Endodermal cell (in vitro differentiated cells): ENCODE data around the gene ZNF70. TPM values are rescaled to one million over a fixed set of nuclear protein-coding genes. Genes with fewer than 3 reads are reported as not detected.
A peak's percentile ranks its signal among the peaks of the same experiment; 100 is the strongest.

ENCODE experiments used
- DNase-seq: peaks from one replicate; pipeline ENCODE4 v3.0.0-alpha.2; 2017
- H3K27ac ChIP-seq: 2 replicates; pipeline ENCODE4 v1.5.1; 2013; ENCODE audit warnings: mild to moderate bottlenecking, low read depth, low read length, moderate library complexity
- H3K27me3 ChIP-seq: 2 replicates; pipeline ENCODE4 v1.6.1; 2013; ENCODE audit warnings: mild to moderate bottlenecking, low read length, moderate library complexity; ENCODE audit not compliant: insufficient read depth, control insufficient read depth, poor library complexity, severe bottlenecking
- H3K36me3 ChIP-seq: 2 replicates; pipeline ENCODE4 v1.7.0; 2013; ENCODE audit warnings: mild to moderate bottlenecking, low read length, moderate library complexity; ENCODE audit not compliant: control insufficient read depth, insufficient read depth
- H3K4me1 ChIP-seq: one replicate; pipeline ENCODE4 v1.7.0; 2013; ENCODE audit warnings: low read length; ENCODE audit not compliant: control insufficient read depth, insufficient read depth
- H3K4me3 ChIP-seq: 2 replicates; pipeline ENCODE4 v1.5.1; 2013; ENCODE audit warnings: mild to moderate bottlenecking, low read length, moderate library complexity
- H3K9ac ChIP-seq: 2 replicates; pipeline ENCODE4 v1.6.1; 2013; ENCODE audit warnings: mild to moderate bottlenecking, low read length, moderate library complexity; ENCODE audit not compliant: poor library complexity, severe bottlenecking; ENCODE audit errors: extremely low read depth
- H3K9me3 ChIP-seq: 2 replicates; pipeline ENCODE4 v1.6.1; 2013; ENCODE audit warnings: mild to moderate bottlenecking, low read length, moderate library complexity; ENCODE audit not compliant: control insufficient read depth
- H3K27ac Mint-ChIP-seq: 2 replicates; pipeline ENCODE4 v1.8.0; 2020; ENCODE audit warnings: mixed read lengths
- H3K27me3 Mint-ChIP-seq: 2 replicates; pipeline ENCODE4 v1.8.0; 2021; ENCODE audit warnings: mild to moderate bottlenecking, mixed read lengths; ENCODE audit not compliant: insufficient read depth
- H3K36me3 Mint-ChIP-seq: 2 replicates; pipeline ENCODE4 v1.8.0; 2020; ENCODE audit warnings: low read depth, mixed read lengths
- H3K4me1 Mint-ChIP-seq: 2 replicates; pipeline ENCODE4 v1.8.0; 2020; ENCODE audit warnings: mixed read lengths
- H3K4me3 Mint-ChIP-seq: 2 replicates; pipeline ENCODE4 v1.8.0; 2020; ENCODE audit warnings: mild to moderate bottlenecking, moderate library complexity, mixed read lengths
- H3K9me3 Mint-ChIP-seq: 2 replicates; pipeline ENCODE4 v1.8.0; 2020; ENCODE audit warnings: mild to moderate bottlenecking, mixed read lengths
- WGBS, 2 experiments: methylation state at CpG; one replicate each; pipeline versions ENCODE4 v1.1.5 to v1.1.7; 2013; ENCODE audit warnings: missing lambda C conversion rate in 2 of 2, mixed read lengths in 1 of 2; ENCODE audit not compliant: insufficient coverage in 1 of 2, insufficient read length in 1 of 2; 5-methylcytosine and 5-hydroxymethylcytosine counted together
- total RNA-seq, 2 donors: library from RNA; stranded (reverse); fragmentation: NEBNext Ultra II Directional in 1 of 2; extraction: Animal tissue kit (Norgen Biotek cat#: 25700) in 1 of 2; gene quantifications; 2 replicates in 1 of 2; 3 replicates in 1 of 2; pipeline ENCODE4 v1.2.1, GENCODE V29; 2021
- TF ChIP-seq, protein P1 (sequence below): fragments of 200-600 bp; sonication (generic); conservative IDR thresholded peaks from 2 replicates; pipeline ENCODE4 v1.5.0; 2021; ENCODE audit warnings: antibody characterized with exemption, mild to moderate bottlenecking

ZNF70 gene
- total RNA-seq, 2 donors from 2014 or later: 4.7 to 5.7 TPM

DNA sequence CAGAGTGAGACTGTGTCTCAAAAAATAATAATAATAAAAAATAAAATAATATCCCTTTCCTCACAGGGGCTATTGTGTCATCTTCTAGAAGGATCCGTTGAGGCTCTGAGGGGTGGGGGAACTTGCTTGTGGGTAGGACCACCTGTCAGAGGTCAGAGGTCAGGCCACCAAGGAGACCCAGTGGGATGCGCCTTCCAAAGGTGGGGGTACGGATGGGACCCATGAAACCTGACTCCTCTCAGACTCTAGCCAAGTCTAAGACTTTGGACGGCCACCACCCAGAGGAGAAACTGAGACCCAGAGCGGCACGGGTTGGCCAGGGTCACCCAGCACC lies 21.4 kb upstream of the ZNF70 start:
- no peaks in the 10 kb centered on the region for H3K9me3 Mint-ChIP-seq
- Histone ChIP-seq H3K9ac (no peak overlapping the region), H3K4me1 (peaks cover 5% of the 10 kb centered on the region), H3K27me3 (no peaks in the 10 kb centered on the region), H3K36me3 (no peaks in the 10 kb centered on the region), H3K4me3 (no peak overlapping the region), H3K9me3 (no peaks in the 10 kb centered on the region), H3K27ac (no peak overlapping the region)
- 31% methylated on average over 6 of the region's 6 CpGs; no CpG with 5 or more reads in 1 of the 2 experiments for WGBS, 2 experiments
- H3K4me3 Mint-ChIP-seq: peak overlapping the region; percentile 65
- peaks cover 23% of the 10 kb centered on the region for H3K4me1 Mint-ChIP-seq
- peaks cover 39% of the 10 kb centered on the region for H3K27me3 Mint-ChIP-seq
- no peaks in the 10 kb centered on the region for H3K36me3 Mint-ChIP-seq
- no peak for DNase-seq
- TF ChIP-seq, protein P1, sequence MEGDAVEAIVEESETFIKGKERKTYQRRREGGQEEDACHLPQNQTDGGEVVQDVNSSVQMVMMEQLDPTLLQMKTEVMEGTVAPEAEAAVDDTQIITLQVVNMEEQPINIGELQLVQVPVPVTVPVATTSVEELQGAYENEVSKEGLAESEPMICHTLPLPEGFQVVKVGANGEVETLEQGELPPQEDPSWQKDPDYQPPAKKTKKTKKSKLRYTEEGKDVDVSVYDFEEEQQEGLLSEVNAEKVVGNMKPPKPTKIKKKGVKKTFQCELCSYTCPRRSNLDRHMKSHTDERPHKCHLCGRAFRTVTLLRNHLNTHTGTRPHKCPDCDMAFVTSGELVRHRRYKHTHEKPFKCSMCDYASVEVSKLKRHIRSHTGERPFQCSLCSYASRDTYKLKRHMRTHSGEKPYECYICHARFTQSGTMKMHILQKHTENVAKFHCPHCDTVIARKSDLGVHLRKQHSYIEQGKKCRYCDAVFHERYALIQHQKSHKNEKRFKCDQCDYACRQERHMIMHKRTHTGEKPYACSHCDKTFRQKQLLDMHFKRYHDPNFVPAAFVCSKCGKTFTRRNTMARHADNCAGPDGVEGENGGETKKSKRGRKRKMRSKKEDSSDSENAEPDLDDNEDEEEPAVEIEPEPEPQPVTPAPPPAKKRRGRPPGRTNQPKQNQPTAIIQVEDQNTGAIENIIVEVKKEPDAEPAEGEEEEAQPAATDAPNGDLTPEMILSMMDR: no peak
- H3K27ac Mint-ChIP-seq: no peak overlapping the region

DNA sequence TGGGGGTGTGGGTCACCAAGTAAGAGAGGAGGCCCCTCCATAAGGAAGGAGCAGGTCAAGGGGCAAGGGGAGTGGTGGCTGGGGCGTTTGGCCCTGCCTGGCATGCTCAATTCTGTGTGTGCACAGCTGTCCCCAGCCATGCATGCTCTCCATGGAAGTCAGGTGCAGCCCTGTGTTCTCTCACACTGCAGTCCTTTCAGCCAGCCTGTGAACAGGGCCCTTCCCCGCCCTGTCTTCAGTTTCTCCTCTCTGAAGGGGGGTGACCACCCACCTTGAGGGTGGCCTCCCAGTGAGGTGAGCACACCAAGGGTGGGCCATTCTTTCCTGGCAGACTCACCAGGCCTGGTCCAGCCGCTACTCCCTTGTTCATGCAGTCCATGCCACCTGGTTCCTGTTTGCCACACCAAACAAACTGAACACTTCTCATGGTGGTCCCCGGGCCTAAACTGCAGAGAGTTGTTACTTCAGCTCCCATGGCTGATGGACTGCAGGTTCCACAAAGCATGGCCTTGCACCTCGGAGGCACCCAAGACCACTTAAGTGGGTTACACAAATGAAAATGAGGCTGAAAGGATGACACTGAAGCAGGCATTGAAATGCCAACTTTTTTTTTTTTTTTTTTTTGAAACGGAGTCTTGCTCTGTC lies 18.5 kb upstream of the ZNF70 start:
- Mint-ChIP-seq H3K4me3 (no peak overlapping the region), H3K36me3 (no peaks in the 10 kb centered on the region), H3K4me1 (peaks cover 16% of the 10 kb centered on the region), H3K27me3 (peaks cover 26% of the 10 kb centered on the region), H3K27ac (no peak overlapping the region), H3K9me3 (no peaks in the 10 kb centered on the region)
- Histone ChIP-seq H3K9me3 (no peaks in the 10 kb centered on the region), H3K27me3 (no peaks in the 10 kb centered on the region), H3K36me3 (peaks cover 4% of the 10 kb centered on the region), H3K9ac (no peak overlapping the region), H3K4me3 (no peak overlapping the region), H3K4me1 (peaks cover 5% of the 10 kb centered on the region), H3K27ac (no peak overlapping the region)
- DNase-seq: no peak
- TF ChIP-seq, protein P1: no peak
- 86 to 88% methylated on average over 4 to 6 of the region's 6 CpGs for WGBS, 2 experiments

DNA sequence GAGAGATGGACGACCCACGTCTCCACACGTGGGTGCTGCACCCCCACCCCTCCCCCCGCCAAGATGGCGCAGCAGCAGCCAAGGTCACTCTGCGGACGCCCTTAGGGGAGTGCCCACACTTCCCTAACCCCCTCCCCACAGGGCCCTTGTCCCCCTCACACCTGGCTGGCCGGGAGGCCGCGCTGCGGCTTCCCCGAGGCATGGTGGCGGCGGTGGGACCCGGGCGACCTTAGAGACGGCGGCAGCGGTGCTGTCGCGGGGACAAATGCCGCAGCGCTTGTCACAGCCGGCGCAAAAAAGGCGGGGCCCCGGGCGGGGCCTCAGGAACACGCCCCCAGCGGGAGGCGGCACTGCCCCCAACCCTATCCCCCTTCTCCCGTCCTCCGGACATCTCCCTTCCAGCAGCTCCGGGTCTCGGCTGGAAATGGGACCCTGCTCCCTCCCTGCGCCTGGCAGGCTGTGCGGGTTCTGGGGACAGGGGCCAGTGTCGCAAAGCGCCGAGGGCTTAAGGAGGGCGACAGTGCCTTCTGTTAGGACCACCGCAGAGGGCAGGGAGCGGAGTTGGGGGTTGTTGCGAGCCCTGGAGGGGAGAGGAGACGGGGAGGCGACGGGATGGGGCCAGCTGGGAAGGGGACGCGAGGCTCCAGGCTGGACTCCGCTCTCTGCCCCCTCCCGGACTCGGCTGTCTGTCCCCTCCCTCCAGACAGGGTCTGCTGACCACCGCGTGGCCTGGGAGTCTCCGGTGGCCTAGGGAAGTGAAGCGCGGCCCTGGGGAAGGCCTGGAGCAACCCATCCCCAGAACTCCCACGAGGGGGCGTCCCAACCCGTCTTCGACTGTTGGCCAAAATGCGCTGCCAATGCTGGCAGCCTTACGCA lies 17.0 kb upstream of the ZNF70 start, which contains the start of gene CHCHD10:
TSS of gene CHCHD10 (minus strand) at position 300 of the 876 bp plus-strand sequence. CDS start at position 202, 98 bp downstream.
- Mint-ChIP-seq H3K27me3 (peaks cover 14% of the 10 kb centered on the region), H3K4me1 (peaks cover 14% of the 10 kb centered on the region), H3K27ac (peak within 1 kb of the TSS; percentile 90), H3K9me3 (no peaks in the 10 kb centered on the region), H3K36me3 (no peaks in the 10 kb centered on the region), H3K4me3 (peak within 1 kb of the TSS; percentile 68)
- Histone ChIP-seq H3K36me3 (peaks cover 4% of the 10 kb centered on the region), H3K9me3 (no peaks in the 10 kb centered on the region), H3K4me3 (peak within 1 kb of the TSS; percentile 86), H3K4me1 (peaks cover 3% of the 10 kb centered on the region), H3K9ac (peak within 1 kb of the TSS; percentile 64), H3K27ac (no peak within 1 kb of the TSS), H3K27me3 (no peaks in the 10 kb centered on the region)
- TF ChIP-seq, protein P1: peak; percentile 94
- 2 to 7% methylated on average over 17 to 63 of the region's 63 CpGs for WGBS, 2 experiments
- peak; percentile 94 for DNase-seq
